H9 (cell line): Measurements from ENCODE around the gene CAMKK1. TPM values are rescaled to one million over a fixed set of nuclear protein-coding genes. Genes with fewer than 3 reads are reported as not detected.

ENCODE experiments used
- DNase-seq: peaks from one replicate; pipeline ENCODE4 v3.0.0-alpha.2; 2017
- H2AFZ ChIP-seq: one replicate; pipeline ENCODE4 v1.6.1; 2013; ENCODE audit warnings: mild to moderate bottlenecking, low read length, control low read depth, moderate library complexity
- H2AK5ac ChIP-seq: 2 replicates; pipeline ENCODE4 v1.6.1; 2013; ENCODE audit warnings: low read length, control low read depth, mixed read lengths; ENCODE audit not compliant: insufficient read length
- H2BK120ac ChIP-seq: one replicate; pipeline ENCODE4 v1.6.1; 2013; ENCODE audit warnings: low read depth, mild to moderate bottlenecking, low read length, control low read depth, inconsistent platforms; ENCODE audit not compliant: poor library complexity, severe bottlenecking
- H2BK12ac ChIP-seq: 2 replicates; pipeline ENCODE4 v1.6.1; 2013; ENCODE audit warnings: low read length, control low read depth, mixed read lengths, low read depth; ENCODE audit not compliant: insufficient read length
- H2BK15ac ChIP-seq: 2 replicates; pipeline ENCODE4 v1.6.1; 2013; ENCODE audit warnings: low read depth, low read length, control low read depth
- H2BK20ac ChIP-seq: one replicate; pipeline ENCODE4 v1.6.1; 2013; ENCODE audit warnings: low read depth, mild to moderate bottlenecking, low read length, control low read depth, inconsistent platforms; ENCODE audit not compliant: poor library complexity, severe bottlenecking
- H2BK5ac ChIP-seq: 2 replicates; pipeline ENCODE4 v1.6.1; 2013; ENCODE audit warnings: low read length, control low read depth, mixed read lengths; ENCODE audit not compliant: insufficient read length
- H3K14ac ChIP-seq: 2 replicates; pipeline ENCODE4 v1.6.1; 2013; ENCODE audit warnings: low read length, control low read depth; ENCODE audit not compliant: insufficient read depth
- H3K18ac ChIP-seq: 2 replicates; pipeline ENCODE4 v1.6.1; 2013; ENCODE audit warnings: low read depth, mild to moderate bottlenecking, mixed read lengths, low read length, control low read depth; ENCODE audit not compliant: insufficient read length
- H3K23ac ChIP-seq: 2 replicates; pipeline ENCODE4 v1.6.1; 2013; ENCODE audit warnings: low read length, control low read depth, mixed read lengths, low read depth; ENCODE audit not compliant: insufficient read length
- H3K23me2 ChIP-seq: 2 replicates; pipeline ENCODE4 v1.6.1; 2013; ENCODE audit warnings: low read depth, mild to moderate bottlenecking, mixed read lengths, low read length, control low read depth; ENCODE audit not compliant: insufficient read length, poor library complexity, severe bottlenecking
- H3K27ac ChIP-seq: 2 replicates; pipeline ENCODE4 v1.5.1; 2013; ENCODE audit warnings: low read length, control low read depth, mixed read lengths, low read depth; ENCODE audit not compliant: insufficient read length
- H3K27me3 ChIP-seq: 2 replicates; pipeline ENCODE4 v1.6.1; 2013; ENCODE audit warnings: low read length, control low read depth, inconsistent platforms; ENCODE audit not compliant: insufficient read depth
- H3K4ac ChIP-seq: 2 replicates; pipeline ENCODE4 v1.6.1; 2013; ENCODE audit warnings: low read depth, mild to moderate bottlenecking, control low read depth, inconsistent platforms, low read length, moderate library complexity
- H3K4me1 ChIP-seq: 2 replicates; pipeline ENCODE4 v1.6.1; 2013; ENCODE audit warnings: low read length, control low read depth, inconsistent platforms; ENCODE audit not compliant: insufficient read depth
- H3K4me2 ChIP-seq: 2 replicates; pipeline ENCODE4 v1.6.1; 2013; ENCODE audit warnings: low read length, control low read depth, mixed read lengths; ENCODE audit not compliant: insufficient read length, insufficient read depth
- H3K56ac ChIP-seq: 2 replicates; pipeline ENCODE4 v1.6.1; 2013; ENCODE audit warnings: low read depth, mild to moderate bottlenecking, mixed read lengths, low read length, control low read depth; ENCODE audit not compliant: insufficient read length
- H3K79me1 ChIP-seq: 2 replicates; pipeline ENCODE4 v1.6.1; 2013; ENCODE audit warnings: low read depth, mild to moderate bottlenecking, moderate library complexity, low read length, control low read depth, inconsistent platforms; ENCODE audit not compliant: insufficient read depth, poor library complexity, severe bottlenecking
- H3K79me2 ChIP-seq: 2 replicates; pipeline ENCODE4 v1.6.1; 2013; ENCODE audit warnings: low read length, control low read depth, inconsistent platforms; ENCODE audit not compliant: insufficient read depth
- H3K9ac ChIP-seq: 2 replicates; pipeline ENCODE4 v1.6.1; 2013; ENCODE audit warnings: low read length, control low read depth, mixed read lengths; ENCODE audit not compliant: insufficient read length; ENCODE audit errors: extremely low read depth
- H3K9me3 ChIP-seq: one replicate; pipeline ENCODE4 v1.6.1; 2013; ENCODE audit warnings: low read depth, low read length, inconsistent platforms; ENCODE audit not compliant: control insufficient read depth
- H3T11ph ChIP-seq: one replicate; pipeline ENCODE4 v1.6.1; 2013; ENCODE audit warnings: mild to moderate bottlenecking, low read length, control low read depth, inconsistent platforms
- H4K20me1 ChIP-seq: one replicate; pipeline ENCODE4 v1.6.1; 2013; ENCODE audit not compliant: control insufficient read depth, insufficient read length, insufficient read depth
- H4K5ac ChIP-seq: 2 replicates; pipeline ENCODE4 v1.6.1; 2013; ENCODE audit warnings: low read depth, mild to moderate bottlenecking, mixed read lengths, low read length, control low read depth; ENCODE audit not compliant: insufficient read length
- H4K8ac ChIP-seq: replicated peaks from 2 replicates; pipeline ENCODE4 v1.6.1; 2013; ENCODE audit warnings: low read length, control low read depth, mixed read lengths, low read depth; ENCODE audit not compliant: insufficient read length
- H4K91ac ChIP-seq: 2 replicates; pipeline ENCODE4 v1.6.1; 2013; ENCODE audit warnings: low read depth, mild to moderate bottlenecking, moderate library complexity, mixed read lengths, low read length, control low read depth; ENCODE audit not compliant: insufficient read length
- H3K27ac Mint-ChIP-seq, 3 experiments: 2 replicates in 2 of 3; 3 replicates in 1 of 3; pipeline ENCODE4 v1.8.0; 2020 to 2021; ENCODE audit warnings: mixed read lengths in 3 of 3, mild to moderate bottlenecking in 1 of 3, moderate library complexity in 1 of 3
- H3K27me3 Mint-ChIP-seq: 2 replicates; pipeline ENCODE4 v1.8.0; 2021; ENCODE audit warnings: low read depth, mild to moderate bottlenecking, moderate library complexity, mixed read lengths
- H3K36me3 Mint-ChIP-seq, 3 experiments: 2 replicates in 2 of 3; 3 replicates in 1 of 3; pipeline ENCODE4 v1.8.0; 2020 to 2021; ENCODE audit warnings: low read depth in 3 of 3, mixed read lengths in 3 of 3; ENCODE audit not compliant: insufficient read depth in 1 of 3
- H3K4me1 Mint-ChIP-seq, 2 experiments: 2 replicates each; pipeline ENCODE4 v1.8.0; 2020; ENCODE audit warnings: mixed read lengths in 2 of 2
- H3K4me3 Mint-ChIP-seq, 2 experiments: 2 replicates in 1 of 2; 3 replicates in 1 of 2; pipeline ENCODE4 v1.8.0; 2020 to 2021; ENCODE audit warnings: mild to moderate bottlenecking in 2 of 2, mixed read lengths in 2 of 2, moderate library complexity in 1 of 2
- H3K9me3 Mint-ChIP-seq, 2 experiments: 2 replicates in 1 of 2; 3 replicates in 1 of 2; pipeline ENCODE4 v1.8.0; 2020; ENCODE audit warnings: mild to moderate bottlenecking in 2 of 2, mixed read lengths in 2 of 2, moderate library complexity in 1 of 2
- WGBS: extraction: QIAGEN DNeasy Blood & Tissue Kit; methylation state at CpG from one replicate; pipeline ENCODE4 v1.1.7; 2013; ENCODE audit warnings: missing lambda C conversion rate, low lambda C conversion rate, mixed read lengths; ENCODE audit not compliant: insufficient read length; ENCODE audit errors: extremely low coverage; 5-methylcytosine and 5-hydroxymethylcytosine counted together
- total RNA-seq: library from RNA; stranded (reverse); gene quantifications from 2 replicates; pipeline ENCODE4 v1.2.1, GENCODE V29; 2021
- TF ChIP-seq, protein P1 (sequence below): fragments of 200-600 bp; sonication (generic); conservative IDR thresholded peaks from 3 replicates; pipeline ENCODE4 v1.8.0; 2021; ENCODE audit warnings: antibody characterized with exemption, mild to moderate bottlenecking

CAMKK1 gene
- total RNA-seq, 1 experiment from 2014 or later: 6.7 TPM

DNA sequence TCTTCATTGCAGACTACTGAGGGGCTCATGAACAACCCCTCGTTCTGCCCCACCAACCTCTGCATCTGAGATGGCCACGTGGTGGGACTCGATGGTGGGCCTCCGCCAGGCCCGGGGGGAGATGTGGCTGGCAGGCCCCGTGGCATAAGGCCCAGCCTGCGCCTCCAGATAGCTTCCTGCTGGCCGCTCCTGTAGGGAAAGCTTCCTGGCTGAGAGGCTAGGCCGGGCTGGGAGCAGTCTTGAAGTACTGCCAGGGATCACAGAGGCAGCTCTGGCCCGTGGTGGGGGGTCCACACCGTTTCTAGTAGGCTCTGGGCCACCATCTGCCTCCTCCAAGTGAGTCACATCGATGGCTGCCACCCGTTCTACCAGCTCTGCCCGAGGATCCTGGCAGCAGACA, 7.6 kb downstream of the CAMKK1 start:
- Mint-ChIP-seq H3K27me3 (0 out of 2 replicates have a peak, but pooled peaks cover 2% of the 10 kb centered on the region), H3K9me3 (no peaks in the 10 kb centered on the region), H3K4me1 (peaks cover 8 to 26% of the 10 kb centered on the region in 2 experiments), H3K4me3 (no peak overlapping the region), H3K27ac (no peak overlapping the region), H3K36me3 (peaks cover 0 to 7% (median 1%) of the 10 kb centered on the region in 3 experiments; a peak in 4 of 7 replicates)
- Histone ChIP-seq H3K56ac (no peak overlapping the region), H2BK20ac (no peak overlapping the region), H4K5ac (no peak overlapping the region), H4K20me1 (no peaks in the 10 kb centered on the region), H3K4me1 (no peaks in the 10 kb centered on the region), H3K9ac (no peak overlapping the region), H3K27ac (no peak overlapping the region), H2AK5ac (no peak overlapping the region), H3K9me3 (no peaks in the 10 kb centered on the region), H3K4ac (no peak overlapping the region), H3T11ph (no peak overlapping the region), H3K79me2 (no peaks in the 10 kb centered on the region), H3K18ac (no peak overlapping the region), H2BK5ac (no peak overlapping the region), H2AFZ (no peak overlapping the region), H3K79me1 (no peaks in the 10 kb centered on the region), H2BK15ac (no peak overlapping the region), H2BK12ac (no peak overlapping the region), H3K23me2 (no peaks in the 10 kb centered on the region), H2BK120ac (no peak overlapping the region), H3K23ac (no peak overlapping the region), H3K27me3 (no peaks in the 10 kb centered on the region), H4K91ac (no peak overlapping the region), H3K4me2 (no peak overlapping the region), H3K14ac (no peak overlapping the region), H4K8ac (no peak overlapping the region)
- no peak for DNase-seq
- TF ChIP-seq, protein P1, sequence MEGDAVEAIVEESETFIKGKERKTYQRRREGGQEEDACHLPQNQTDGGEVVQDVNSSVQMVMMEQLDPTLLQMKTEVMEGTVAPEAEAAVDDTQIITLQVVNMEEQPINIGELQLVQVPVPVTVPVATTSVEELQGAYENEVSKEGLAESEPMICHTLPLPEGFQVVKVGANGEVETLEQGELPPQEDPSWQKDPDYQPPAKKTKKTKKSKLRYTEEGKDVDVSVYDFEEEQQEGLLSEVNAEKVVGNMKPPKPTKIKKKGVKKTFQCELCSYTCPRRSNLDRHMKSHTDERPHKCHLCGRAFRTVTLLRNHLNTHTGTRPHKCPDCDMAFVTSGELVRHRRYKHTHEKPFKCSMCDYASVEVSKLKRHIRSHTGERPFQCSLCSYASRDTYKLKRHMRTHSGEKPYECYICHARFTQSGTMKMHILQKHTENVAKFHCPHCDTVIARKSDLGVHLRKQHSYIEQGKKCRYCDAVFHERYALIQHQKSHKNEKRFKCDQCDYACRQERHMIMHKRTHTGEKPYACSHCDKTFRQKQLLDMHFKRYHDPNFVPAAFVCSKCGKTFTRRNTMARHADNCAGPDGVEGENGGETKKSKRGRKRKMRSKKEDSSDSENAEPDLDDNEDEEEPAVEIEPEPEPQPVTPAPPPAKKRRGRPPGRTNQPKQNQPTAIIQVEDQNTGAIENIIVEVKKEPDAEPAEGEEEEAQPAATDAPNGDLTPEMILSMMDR: no peak
- WGBS: no CpG with 5 or more reads among the region's 14 CpGs
